ENCODE data around the gene ACTG2.

Gene ACTG2

GRCh38 chr2:73942664-73943063 is 49.9 kb downstream of the ACTG2 start:
- H3K27ac ChIP-seq (ENCODE audit: low read depth, low read length): no peak overlapping the region
- H3K27me3 ChIP-seq (ENCODE audit: control insufficient read depth, insufficient read depth, low read length): no peaks in the 10 kb centered on the region
- no peak overlapping the region for H3K9ac ChIP-seq (ENCODE audit: low read length)
- H3K9me3 ChIP-seq (ENCODE audit: control insufficient read depth, insufficient read depth, low read depth, low read length): no peaks in the 10 kb centered on the region
- H3K36me3 ChIP-seq (ENCODE audit: control insufficient read depth, insufficient read depth, low read length): peaks cover 55% of the 10 kb centered on the region
- no peak overlapping the region for H3K4me3 ChIP-seq (ENCODE audit: low read depth, low read length)
- no peaks in the 10 kb centered on the region for H3K4me1 ChIP-seq (ENCODE audit: control insufficient read depth, insufficient read depth, low read length)

- H3K27ac ChIP-seq (ENCODE audit: low read depth, low read length): no peak overlapping the region
- no peak overlapping the region for H3K9ac ChIP-seq (ENCODE audit: low read length)
- H3K4me1 ChIP-seq (ENCODE audit: control insufficient read depth, insufficient read depth, low read length): no peaks in the 10 kb centered on the region
- H3K36me3 ChIP-seq (ENCODE audit: control insufficient read depth, insufficient read depth, low read length): peaks cover 64% of the 10 kb centered on the region
- no peaks in the 10 kb centered on the region for H3K27me3 ChIP-seq (ENCODE audit: control insufficient read depth, insufficient read depth, low read length)
- no peak overlapping the region for H3K4me3 ChIP-seq (ENCODE audit: low read depth, low read length)
- H3K9me3 ChIP-seq (ENCODE audit: control insufficient read depth, insufficient read depth, low read depth, low read length): no peaks in the 10 kb centered on the region
Measured at GRCh38 chr2:73944714-73945113, 51.9 kb downstream of the ACTG2 start.

DNA sequence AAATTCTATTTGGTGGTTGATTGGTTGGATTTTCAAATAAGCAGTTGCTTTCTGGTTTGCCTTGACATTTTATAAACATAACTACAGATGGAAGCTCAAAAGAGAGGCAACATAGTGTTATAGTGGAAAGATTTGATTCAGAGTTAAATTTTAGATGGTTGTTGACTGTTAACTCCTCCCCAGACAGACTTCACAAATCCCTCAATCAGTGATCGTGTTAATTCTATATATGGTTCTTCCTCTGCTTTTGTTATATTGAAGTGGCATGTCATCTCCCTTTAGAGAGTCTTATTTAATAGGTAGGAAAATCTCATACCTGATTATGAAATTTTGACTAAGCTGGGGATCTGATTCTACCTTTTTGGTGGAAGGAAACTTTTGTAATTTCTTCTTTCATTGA is 53.4 kb downstream of the ACTG2 start:
- Histone ChIP-seq H3K27me3 (ENCODE audit: control insufficient read depth, insufficient read depth, low read length) (no peaks in the 10 kb centered on the region), H3K4me3 (ENCODE audit: low read depth, low read length) (no peak overlapping the region), H3K9me3 (ENCODE audit: control insufficient read depth, insufficient read depth, low read depth, low read length) (no peaks in the 10 kb centered on the region), H3K36me3 (ENCODE audit: control insufficient read depth, insufficient read depth, low read length) (peaks cover 72% of the 10 kb centered on the region), H3K27ac (ENCODE audit: low read depth, low read length) (no peak overlapping the region), H3K4me1 (ENCODE audit: control insufficient read depth, insufficient read depth, low read length) (no peaks in the 10 kb centered on the region), H3K9ac (ENCODE audit: low read length) (no peak overlapping the region)

DNA sequence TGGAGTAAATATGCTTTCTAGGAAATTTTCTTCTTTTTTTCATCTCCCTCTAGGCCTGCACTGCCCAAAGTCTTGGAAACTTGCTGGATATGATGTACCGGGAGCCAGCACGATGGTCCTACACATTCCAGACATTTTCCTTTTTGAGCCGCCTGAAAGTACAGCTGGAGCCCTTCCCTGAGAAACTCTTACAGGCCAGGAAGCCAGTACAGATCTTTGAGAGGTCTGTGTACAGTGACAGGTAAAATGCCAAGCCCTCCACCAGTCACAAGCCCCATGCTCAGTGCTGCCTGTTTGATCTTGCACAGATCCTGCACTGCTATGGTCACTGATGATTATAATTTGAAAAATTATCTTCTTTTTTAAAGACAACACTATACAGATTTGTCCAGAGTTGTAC is 53.9 kb downstream of the ACTG2 start:
- Histone ChIP-seq H3K36me3 (ENCODE audit: control insufficient read depth, insufficient read depth, low read length) (peaks cover 76% of the 10 kb centered on the region), H3K9ac (ENCODE audit: low read length) (no peak overlapping the region), H3K27ac (ENCODE audit: low read depth, low read length) (no peak overlapping the region), H3K4me1 (ENCODE audit: control insufficient read depth, insufficient read depth, low read length) (no peaks in the 10 kb centered on the region), H3K4me3 (ENCODE audit: low read depth, low read length) (no peak overlapping the region), H3K9me3 (ENCODE audit: control insufficient read depth, insufficient read depth, low read depth, low read length) (no peaks in the 10 kb centered on the region), H3K27me3 (ENCODE audit: control insufficient read depth, insufficient read depth, low read length) (no peaks in the 10 kb centered on the region)

GRCh38 chr2:73947412-73948018 is 54.7 kb downstream of the ACTG2 start:
- no peaks in the 10 kb centered on the region for H3K9me3 ChIP-seq (ENCODE audit: control insufficient read depth, insufficient read depth, low read depth, low read length)
- H3K9ac ChIP-seq (ENCODE audit: low read length): no peak overlapping the region
- H3K27ac ChIP-seq (ENCODE audit: low read depth, low read length): no peak overlapping the region
- H3K4me3 ChIP-seq (ENCODE audit: low read depth, low read length): no peak overlapping the region
- H3K36me3 ChIP-seq (ENCODE audit: control insufficient read depth, insufficient read depth, low read length): peaks cover 84% of the 10 kb centered on the region
- no peaks in the 10 kb centered on the region for H3K4me1 ChIP-seq (ENCODE audit: control insufficient read depth, insufficient read depth, low read length)
- H3K27me3 ChIP-seq (ENCODE audit: control insufficient read depth, insufficient read depth, low read length): no peaks in the 10 kb centered on the region

DNA sequence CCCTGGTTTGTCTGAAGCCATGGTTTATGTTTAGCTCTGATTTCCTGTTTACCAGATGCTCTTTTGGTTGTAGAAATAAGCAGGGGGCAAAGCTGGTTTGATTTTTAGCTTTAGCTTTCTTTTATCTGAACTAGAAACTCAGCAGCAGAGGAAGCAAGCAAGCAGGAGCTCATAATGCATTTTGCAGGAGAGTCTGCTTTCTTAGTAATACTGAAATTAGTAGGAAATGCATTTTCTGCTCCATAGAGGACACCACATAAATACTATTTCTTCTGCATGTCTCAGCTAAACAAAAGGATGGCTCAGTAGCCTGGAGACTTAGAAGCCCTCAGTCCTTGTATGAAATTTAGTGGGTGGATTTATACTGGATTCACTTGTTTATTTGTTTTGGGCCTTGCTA is 57.0 kb downstream of the ACTG2 start:
- no peak overlapping the region for H3K27ac ChIP-seq (ENCODE audit: low read depth, low read length)
- no peak overlapping the region for H3K9ac ChIP-seq (ENCODE audit: low read length)
- H3K36me3 ChIP-seq (ENCODE audit: control insufficient read depth, insufficient read depth, low read length): peaks cover 86% of the 10 kb centered on the region
- H3K27me3 ChIP-seq (ENCODE audit: control insufficient read depth, insufficient read depth, low read length): no peaks in the 10 kb centered on the region
- H3K4me3 ChIP-seq (ENCODE audit: low read depth, low read length): no peak overlapping the region
- H3K9me3 ChIP-seq (ENCODE audit: control insufficient read depth, insufficient read depth, low read depth, low read length): no peaks in the 10 kb centered on the region
- no peaks in the 10 kb centered on the region for H3K4me1 ChIP-seq (ENCODE audit: control insufficient read depth, insufficient read depth, low read length)

- no peaks in the 10 kb centered on the region for H3K9me3 ChIP-seq (ENCODE audit: control insufficient read depth, insufficient read depth, low read depth, low read length)
- peaks cover 86% of the 10 kb centered on the region for H3K36me3 ChIP-seq (ENCODE audit: control insufficient read depth, insufficient read depth, low read length)
- H3K9ac ChIP-seq (ENCODE audit: low read length): no peak overlapping the region
- no peaks in the 10 kb centered on the region for H3K27me3 ChIP-seq (ENCODE audit: control insufficient read depth, insufficient read depth, low read length)
- H3K27ac ChIP-seq (ENCODE audit: low read depth, low read length): no peak overlapping the region
- H3K4me3 ChIP-seq (ENCODE audit: low read depth, low read length): no peak overlapping the region
- H3K4me1 ChIP-seq (ENCODE audit: control insufficient read depth, insufficient read depth, low read length): no peaks in the 10 kb centered on the region
Measured at GRCh38 chr2:73952499-73953446, 60.0 kb downstream of the ACTG2 start.

- Histone ChIP-seq H3K36me3 (ENCODE audit: control insufficient read depth, insufficient read depth, low read length) (peaks cover 74% of the 10 kb centered on the region), H3K4me1 (ENCODE audit: control insufficient read depth, insufficient read depth, low read length) (no peaks in the 10 kb centered on the region), H3K27ac (ENCODE audit: low read depth, low read length) (no peak overlapping the region)
Measured at GRCh38 chr2:73956218-73956865, 63.5 kb downstream of the ACTG2 start.

DNA sequence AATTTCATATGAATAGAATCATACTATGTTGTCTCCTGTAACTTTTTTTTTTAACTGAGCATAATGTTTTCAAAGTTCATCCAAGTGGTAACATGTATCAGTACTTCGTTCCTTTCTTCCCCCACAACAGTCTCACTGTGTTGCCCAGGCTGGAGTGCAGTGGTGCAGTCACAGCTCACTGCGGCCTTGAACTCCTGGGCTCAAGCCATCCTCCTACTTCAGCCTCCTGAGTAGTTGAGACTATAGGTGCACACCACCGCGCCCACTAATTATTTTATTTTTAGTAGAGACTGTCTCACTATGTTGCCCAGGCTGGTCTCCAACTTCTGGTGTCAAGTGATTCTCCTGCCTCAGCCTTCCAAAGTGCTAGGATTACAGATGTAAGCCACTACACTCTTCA is 68.5 kb downstream of the ACTG2 start:
- Histone ChIP-seq H3K9ac (ENCODE audit: low read length) (no peak overlapping the region), H3K36me3 (ENCODE audit: control insufficient read depth, insufficient read depth, low read length) (peaks cover 35% of the 10 kb centered on the region), H3K4me3 (ENCODE audit: low read depth, low read length) (no peak overlapping the region), H3K27me3 (ENCODE audit: control insufficient read depth, insufficient read depth, low read length) (no peaks in the 10 kb centered on the region), H3K4me1 (ENCODE audit: control insufficient read depth, insufficient read depth, low read length) (no peaks in the 10 kb centered on the region), H3K27ac (ENCODE audit: low read depth, low read length) (no peak overlapping the region), H3K9me3 (ENCODE audit: control insufficient read depth, insufficient read depth, low read depth, low read length) (no peaks in the 10 kb centered on the region)

More at GRCh38 chr2:73956218-73956865, 63.5 kb downstream of the ACTG2 start:
- no peak overlapping the region for H3K9ac ChIP-seq (ENCODE audit: low read length)
- H3K9me3 ChIP-seq (ENCODE audit: control insufficient read depth, insufficient read depth, low read depth, low read length): no peaks in the 10 kb centered on the region
- H3K4me3 ChIP-seq (ENCODE audit: low read depth, low read length): no peak overlapping the region
- H3K27me3 ChIP-seq (ENCODE audit: control insufficient read depth, insufficient read depth, low read length): no peaks in the 10 kb centered on the region

GRCh38 chr2:73961823-73962615 is 69.2 kb downstream of the ACTG2 start:
- Histone ChIP-seq H3K27me3 (ENCODE audit: control insufficient read depth, insufficient read depth, low read length) (no peaks in the 10 kb centered on the region), H3K4me1 (ENCODE audit: control insufficient read depth, insufficient read depth, low read length) (no peaks in the 10 kb centered on the region), H3K9ac (ENCODE audit: low read length) (no peak overlapping the region), H3K9me3 (ENCODE audit: control insufficient read depth, insufficient read depth, low read depth, low read length) (no peaks in the 10 kb centered on the region), H3K4me3 (ENCODE audit: low read depth, low read length) (no peak overlapping the region), H3K36me3 (ENCODE audit: control insufficient read depth, insufficient read depth, low read length) (peaks cover 28% of the 10 kb centered on the region), H3K27ac (ENCODE audit: low read depth, low read length) (no peak overlapping the region)
